Measurements from ENCODE around the gene TUBGCP2. TPM values are rescaled to one million over a fixed set of nuclear protein-coding genes. Genes with fewer than 3 reads are reported as not detected.

The TUBGCP2 gene
- total and polyA plus RNA-seq, 9 of the 15 experiments (the other 6 are each of a cell fraction or from before 2014, with no cell fraction given): 4.3 to 56.6 (median 28.4) TPM

- TF ChIP-seq E2F5 (CRISPR knock-in tag; IDR thresholded peaks at IDR 0.05) (0 out of 2 replicates have a peak, but pooled peaks have one; percentile 30), CBX3 (IDR thresholded peaks at IDR 0.05; ENCODE audit: borderline replicate concordance in 1 of 2, low read length in 2 of 2) (no peak), MAFF (IDR thresholded peaks at IDR 0.05; ENCODE audit: low read length) (no peak), ZFX (CRISPR knock-in tag; IDR thresholded peaks at IDR 0.05) (peak; percentile 7; the same call in 1 of the 2 replicates), BDP1 (IDR thresholded peaks at IDR 0.05; ENCODE audit: insufficient read depth, insufficient read length) (no peak), ZNF41 (CRISPR knock-in tag; conservative IDR thresholded peaks at IDR 0.05) (no peak), FOS (IDR thresholded peaks at IDR 0.05; ENCODE audit: extremely low read depth, insufficient read length) (no peak), SP1 (CRISPR knock-in tag; IDR thresholded peaks at IDR 0.05) (0 out of 2 replicates have a peak, but pooled peaks have one; percentile 42), CBFB (CRISPR knock-in tag; IDR thresholded peaks at IDR 0.05) (no peak)
- TF ChIP-seq, protein P1, sequence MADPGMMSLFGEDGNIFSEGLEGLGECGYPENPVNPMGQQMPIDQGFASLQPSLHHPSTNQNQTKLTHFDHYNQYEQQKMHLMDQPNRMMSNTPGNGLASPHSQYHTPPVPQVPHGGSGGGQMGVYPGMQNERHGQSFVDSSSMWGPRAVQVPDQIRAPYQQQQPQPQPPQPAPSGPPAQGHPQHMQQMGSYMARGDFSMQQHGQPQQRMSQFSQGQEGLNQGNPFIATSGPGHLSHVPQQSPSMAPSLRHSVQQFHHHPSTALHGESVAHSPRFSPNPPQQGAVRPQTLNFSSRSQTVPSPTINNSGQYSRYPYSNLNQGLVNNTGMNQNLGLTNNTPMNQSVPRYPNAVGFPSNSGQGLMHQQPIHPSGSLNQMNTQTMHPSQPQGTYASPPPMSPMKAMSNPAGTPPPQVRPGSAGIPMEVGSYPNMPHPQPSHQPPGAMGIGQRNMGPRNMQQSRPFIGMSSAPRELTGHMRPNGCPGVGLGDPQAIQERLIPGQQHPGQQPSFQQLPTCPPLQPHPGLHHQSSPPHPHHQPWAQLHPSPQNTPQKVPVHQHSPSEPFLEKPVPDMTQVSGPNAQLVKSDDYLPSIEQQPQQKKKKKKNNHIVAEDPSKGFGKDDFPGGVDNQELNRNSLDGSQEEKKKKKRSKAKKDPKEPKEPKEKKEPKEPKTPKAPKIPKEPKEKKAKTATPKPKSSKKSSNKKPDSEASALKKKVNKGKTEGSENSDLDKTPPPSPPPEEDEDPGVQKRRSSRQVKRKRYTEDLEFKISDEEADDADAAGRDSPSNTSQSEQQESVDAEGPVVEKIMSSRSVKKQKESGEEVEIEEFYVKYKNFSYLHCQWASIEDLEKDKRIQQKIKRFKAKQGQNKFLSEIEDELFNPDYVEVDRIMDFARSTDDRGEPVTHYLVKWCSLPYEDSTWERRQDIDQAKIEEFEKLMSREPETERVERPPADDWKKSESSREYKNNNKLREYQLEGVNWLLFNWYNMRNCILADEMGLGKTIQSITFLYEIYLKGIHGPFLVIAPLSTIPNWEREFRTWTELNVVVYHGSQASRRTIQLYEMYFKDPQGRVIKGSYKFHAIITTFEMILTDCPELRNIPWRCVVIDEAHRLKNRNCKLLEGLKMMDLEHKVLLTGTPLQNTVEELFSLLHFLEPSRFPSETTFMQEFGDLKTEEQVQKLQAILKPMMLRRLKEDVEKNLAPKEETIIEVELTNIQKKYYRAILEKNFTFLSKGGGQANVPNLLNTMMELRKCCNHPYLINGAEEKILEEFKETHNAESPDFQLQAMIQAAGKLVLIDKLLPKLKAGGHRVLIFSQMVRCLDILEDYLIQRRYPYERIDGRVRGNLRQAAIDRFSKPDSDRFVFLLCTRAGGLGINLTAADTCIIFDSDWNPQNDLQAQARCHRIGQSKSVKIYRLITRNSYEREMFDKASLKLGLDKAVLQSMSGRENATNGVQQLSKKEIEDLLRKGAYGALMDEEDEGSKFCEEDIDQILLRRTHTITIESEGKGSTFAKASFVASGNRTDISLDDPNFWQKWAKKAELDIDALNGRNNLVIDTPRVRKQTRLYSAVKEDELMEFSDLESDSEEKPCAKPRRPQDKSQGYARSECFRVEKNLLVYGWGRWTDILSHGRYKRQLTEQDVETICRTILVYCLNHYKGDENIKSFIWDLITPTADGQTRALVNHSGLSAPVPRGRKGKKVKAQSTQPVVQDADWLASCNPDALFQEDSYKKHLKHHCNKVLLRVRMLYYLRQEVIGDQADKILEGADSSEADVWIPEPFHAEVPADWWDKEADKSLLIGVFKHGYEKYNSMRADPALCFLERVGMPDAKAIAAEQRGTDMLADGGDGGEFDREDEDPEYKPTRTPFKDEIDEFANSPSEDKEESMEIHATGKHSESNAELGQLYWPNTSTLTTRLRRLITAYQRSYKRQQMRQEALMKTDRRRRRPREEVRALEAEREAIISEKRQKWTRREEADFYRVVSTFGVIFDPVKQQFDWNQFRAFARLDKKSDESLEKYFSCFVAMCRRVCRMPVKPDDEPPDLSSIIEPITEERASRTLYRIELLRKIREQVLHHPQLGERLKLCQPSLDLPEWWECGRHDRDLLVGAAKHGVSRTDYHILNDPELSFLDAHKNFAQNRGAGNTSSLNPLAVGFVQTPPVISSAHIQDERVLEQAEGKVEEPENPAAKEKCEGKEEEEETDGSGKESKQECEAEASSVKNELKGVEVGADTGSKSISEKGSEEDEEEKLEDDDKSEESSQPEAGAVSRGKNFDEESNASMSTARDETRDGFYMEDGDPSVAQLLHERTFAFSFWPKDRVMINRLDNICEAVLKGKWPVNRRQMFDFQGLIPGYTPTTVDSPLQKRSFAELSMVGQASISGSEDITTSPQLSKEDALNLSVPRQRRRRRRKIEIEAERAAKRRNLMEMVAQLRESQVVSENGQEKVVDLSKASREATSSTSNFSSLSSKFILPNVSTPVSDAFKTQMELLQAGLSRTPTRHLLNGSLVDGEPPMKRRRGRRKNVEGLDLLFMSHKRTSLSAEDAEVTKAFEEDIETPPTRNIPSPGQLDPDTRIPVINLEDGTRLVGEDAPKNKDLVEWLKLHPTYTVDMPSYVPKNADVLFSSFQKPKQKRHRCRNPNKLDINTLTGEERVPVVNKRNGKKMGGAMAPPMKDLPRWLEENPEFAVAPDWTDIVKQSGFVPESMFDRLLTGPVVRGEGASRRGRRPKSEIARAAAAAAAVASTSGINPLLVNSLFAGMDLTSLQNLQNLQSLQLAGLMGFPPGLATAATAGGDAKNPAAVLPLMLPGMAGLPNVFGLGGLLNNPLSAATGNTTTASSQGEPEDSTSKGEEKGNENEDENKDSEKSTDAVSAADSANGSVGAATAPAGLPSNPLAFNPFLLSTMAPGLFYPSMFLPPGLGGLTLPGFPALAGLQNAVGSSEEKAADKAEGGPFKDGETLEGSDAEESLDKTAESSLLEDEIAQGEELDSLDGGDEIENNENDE (IDR thresholded peaks at IDR 0.05; ENCODE audit: low read depth, low read length): no peak
- TF ChIP-seq, protein P2, sequence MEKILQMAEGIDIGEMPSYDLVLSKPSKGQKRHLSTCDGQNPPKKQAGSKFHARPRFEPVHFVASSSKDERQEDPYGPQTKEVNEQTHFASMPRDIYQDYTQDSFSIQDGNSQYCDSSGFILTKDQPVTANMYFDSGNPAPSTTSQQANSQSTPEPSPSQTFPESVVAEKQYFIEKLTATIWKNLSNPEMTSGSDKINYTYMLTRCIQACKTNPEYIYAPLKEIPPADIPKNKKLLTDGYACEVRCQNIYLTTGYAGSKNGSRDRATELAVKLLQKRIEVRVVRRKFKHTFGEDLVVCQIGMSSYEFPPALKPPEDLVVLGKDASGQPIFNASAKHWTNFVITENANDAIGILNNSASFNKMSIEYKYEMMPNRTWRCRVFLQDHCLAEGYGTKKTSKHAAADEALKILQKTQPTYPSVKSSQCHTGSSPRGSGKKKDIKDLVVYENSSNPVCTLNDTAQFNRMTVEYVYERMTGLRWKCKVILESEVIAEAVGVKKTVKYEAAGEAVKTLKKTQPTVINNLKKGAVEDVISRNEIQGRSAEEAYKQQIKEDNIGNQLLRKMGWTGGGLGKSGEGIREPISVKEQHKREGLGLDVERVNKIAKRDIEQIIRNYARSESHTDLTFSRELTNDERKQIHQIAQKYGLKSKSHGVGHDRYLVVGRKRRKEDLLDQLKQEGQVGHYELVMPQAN (IDR thresholded peaks at IDR 0.05; ENCODE audit: borderline replicate concordance): no peak
Measured at GRCh38 chr10:133277993-133278576, 30.6 kb downstream of the TUBGCP2 start (continued).
